Measurements from ENCODE around the gene BBIP1.
A peak's percentile ranks its signal among the peaks of the same experiment; 100 is the strongest.

The BBIP1 gene

DNA sequence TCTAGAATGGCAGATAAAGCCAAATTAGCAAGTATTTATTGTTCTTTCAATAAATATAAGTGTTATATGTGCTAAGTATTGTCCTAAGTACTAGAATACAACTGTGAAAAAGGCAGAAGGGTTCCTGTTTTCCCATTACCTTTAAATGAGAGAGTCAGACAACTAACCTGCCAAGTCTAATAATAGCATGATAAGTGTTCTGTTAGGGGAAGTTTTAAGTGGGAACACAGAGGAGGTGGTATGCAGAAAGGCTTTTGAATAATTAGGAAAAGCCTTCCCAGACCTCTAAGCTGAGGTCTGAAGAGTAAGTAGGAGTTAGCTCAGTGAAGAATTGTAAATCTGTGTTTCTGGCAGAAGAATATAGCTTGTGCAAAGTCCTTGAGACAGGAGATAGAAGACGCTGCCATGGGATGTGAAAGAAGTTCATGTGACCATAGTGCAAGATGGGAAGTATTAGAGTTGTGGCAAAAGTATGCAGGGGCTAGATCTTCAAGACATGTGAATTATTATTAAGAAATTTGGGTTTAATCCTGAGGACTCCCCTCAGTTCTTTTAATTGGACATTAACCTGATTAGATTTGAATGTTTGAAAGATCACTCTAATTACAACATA, 12.9 kb upstream of the BBIP1 start:
- TF ChIP-seq, protein P1, sequence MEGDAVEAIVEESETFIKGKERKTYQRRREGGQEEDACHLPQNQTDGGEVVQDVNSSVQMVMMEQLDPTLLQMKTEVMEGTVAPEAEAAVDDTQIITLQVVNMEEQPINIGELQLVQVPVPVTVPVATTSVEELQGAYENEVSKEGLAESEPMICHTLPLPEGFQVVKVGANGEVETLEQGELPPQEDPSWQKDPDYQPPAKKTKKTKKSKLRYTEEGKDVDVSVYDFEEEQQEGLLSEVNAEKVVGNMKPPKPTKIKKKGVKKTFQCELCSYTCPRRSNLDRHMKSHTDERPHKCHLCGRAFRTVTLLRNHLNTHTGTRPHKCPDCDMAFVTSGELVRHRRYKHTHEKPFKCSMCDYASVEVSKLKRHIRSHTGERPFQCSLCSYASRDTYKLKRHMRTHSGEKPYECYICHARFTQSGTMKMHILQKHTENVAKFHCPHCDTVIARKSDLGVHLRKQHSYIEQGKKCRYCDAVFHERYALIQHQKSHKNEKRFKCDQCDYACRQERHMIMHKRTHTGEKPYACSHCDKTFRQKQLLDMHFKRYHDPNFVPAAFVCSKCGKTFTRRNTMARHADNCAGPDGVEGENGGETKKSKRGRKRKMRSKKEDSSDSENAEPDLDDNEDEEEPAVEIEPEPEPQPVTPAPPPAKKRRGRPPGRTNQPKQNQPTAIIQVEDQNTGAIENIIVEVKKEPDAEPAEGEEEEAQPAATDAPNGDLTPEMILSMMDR (conservative IDR thresholded peaks at IDR 0.05; ENCODE audit: control insufficient read depth, insufficient read depth, low read depth, low read length): no peak
- H3K4me3 ChIP-seq (ENCODE audit: control insufficient read depth, low read depth, low read length): no peak overlapping the region
- no peak for DNase-seq (ENCODE audit: low read depth)

GRCh38 chr10:110927461-110927860, 8.5 kb upstream of the BBIP1 start:
- no peak for DNase-seq (ENCODE audit: low read depth)
- no peak overlapping the region for H3K4me3 ChIP-seq (ENCODE audit: control insufficient read depth, low read depth, low read length)
- TF ChIP-seq, protein P1 (conservative IDR thresholded peaks at IDR 0.05; ENCODE audit: control insufficient read depth, insufficient read depth, low read depth, low read length): no peak

GRCh38 chr10:110923856-110924493, 5.0 kb upstream of the BBIP1 start:
- TF ChIP-seq, protein P1 (conservative IDR thresholded peaks at IDR 0.05; ENCODE audit: control insufficient read depth, insufficient read depth, low read depth, low read length): no peak
- H3K4me3 ChIP-seq (ENCODE audit: control insufficient read depth, low read depth, low read length): no peak overlapping the region
- DNase-seq (ENCODE audit: low read depth): no peak

- TF ChIP-seq, protein P1 (conservative IDR thresholded peaks at IDR 0.05; ENCODE audit: control insufficient read depth, insufficient read depth, low read depth, low read length): no peak
- peak; percentile 62 for DNase-seq (ENCODE audit: low read depth)
- H3K4me3 ChIP-seq (ENCODE audit: control insufficient read depth, low read depth, low read length): peak overlapping the region; percentile 76
These were observed 1.2 kb upstream of the BBIP1 start for GRCh38 chr10:110919971-110920881.

- TF ChIP-seq, protein P1 (conservative IDR thresholded peaks at IDR 0.05; ENCODE audit: control insufficient read depth, insufficient read depth, low read depth, low read length): peak; percentile 2
- peak within 1 kb of the TSS; percentile 91 for H3K4me3 ChIP-seq (ENCODE audit: control insufficient read depth, low read depth, low read length)
- no peak for DNase-seq (ENCODE audit: low read depth)
These were observed 460 bp upstream of the BBIP1 start, which contains the start of gene SHOC2 for GRCh38 chr10:110919349-110919931. Gene SHOC2, plus strand, starts transcription at chr10:110919604. Its CDS starts 44,755 bp downstream, at chr10:110964359.

GRCh38 chr10:110918269-110918642, 724 bp downstream of the BBIP1 start:
- peak; percentile 92 for DNase-seq (ENCODE audit: low read depth)
- peak overlapping the region; percentile 91 for H3K4me3 ChIP-seq (ENCODE audit: control insufficient read depth, low read depth, low read length)
- TF ChIP-seq, protein P1 (conservative IDR thresholded peaks at IDR 0.05; ENCODE audit: control insufficient read depth, insufficient read depth, low read depth, low read length): no peak

Measured in fibroblast of mammary gland (primary cell).